HepG2 (cell line): ENCODE measurements around the gene RBCK1. TPM values are rescaled to one million over a fixed set of nuclear protein-coding genes. Genes with fewer than 3 reads are reported as not detected.

Experiments used
- ATAC-seq: fragments of 200-7000 bp; cut with Tn5 transposase; 3 replicates; pipeline ENCODE4 v1.9.1; 2020; ENCODE audit warnings: mild to moderate bottlenecking, moderate library complexity
- BruUV-seq: library from RNA; stranded (reverse); fragments of 400-500 nt; replicated peaks from 2 replicates; lab custom pipeline; 2021; lab: Mats Ljungman, UMichigan
- CTCF ChIA-PET: fragments of 300-600 bp; formaldehyde crosslinking; extraction: SDS; loops from one replicate; lab custom pipeline; 2021; ENCODE audit warnings: low total read pairs, inconsistent platforms, low intra/inter-chr PET ratio; lab: Yijun Ruan, JAX
- POLR2A ChIA-PET: fragments of 350-600 bp; sonication (Branson Sonifier 250); formaldehyde crosslinking; loops from one replicate; lab custom pipeline; 2020; ENCODE audit warnings: antibody characterized with exemption, inconsistent platforms; lab: Yijun Ruan, JAX
- DNase-seq: peaks from one replicate; pipeline ENCODE4 v3.0.0-alpha.2; 2015; ENCODE audit warnings: low spot score
- FAIRE-seq: peaks from 3 replicates; lab custom pipeline; 2011; peaks lifted over from hg19 to GRCh38; lab: Jason Lieb, UNC
- H2AFZ ChIP-seq: one replicate; pipeline ENCODE4 v1.6.1; 2011; ENCODE audit warnings: low read length, inconsistent platforms
- H3K27ac ChIP-seq: fragments of 300-600 bp; 3 replicates; pipeline ENCODE4 v1.8.0; 2011; ENCODE audit warnings: mixed run types, mild to moderate bottlenecking, mixed read lengths, low read length, inconsistent platforms; ENCODE audit not compliant: insufficient read depth; ENCODE audit errors: extremely low read length
- H3K27me3 ChIP-seq, 2 experiments: fragments of 200-600 bp in 1 of 2; 2 replicates in 1 of 2; 3 replicates in 1 of 2; pipeline versions ENCODE4 v1.6.0 to v1.8.0; 2011; ENCODE audit warnings: low read length in 2 of 2, mild to moderate bottlenecking in 2 of 2, moderate library complexity in 2 of 2, inconsistent platforms in 1 of 2; ENCODE audit not compliant: insufficient read depth in 2 of 2, control insufficient read depth in 1 of 2
- H3K36me3 ChIP-seq, 2 experiments: fragments of 200-600 bp in 1 of 2; replicated peaks in 1 of 2; 2 replicates in 1 of 2; 3 replicates in 1 of 2; pipeline versions ENCODE4 v1.5.1 to v1.8.0; 2011; ENCODE audit warnings: low read length in 2 of 2, inconsistent platforms in 1 of 2; ENCODE audit not compliant: insufficient read depth in 2 of 2, control insufficient read depth in 1 of 2
- H3K4me1 ChIP-seq: 2 replicates; pipeline ENCODE4 v1.5.1; 2012; ENCODE audit warnings: low read length, inconsistent platforms; ENCODE audit not compliant: insufficient read depth
- H3K4me2 ChIP-seq: 2 replicates; pipeline ENCODE4 v1.6.0; 2011; ENCODE audit warnings: low read depth, low read length, inconsistent platforms
- H3K4me3 ChIP-seq, 3 experiments: fragments of 200-600 bp in 1 of 3; sonication (generic), shearing (Covaris generic) in 1 of 3; replicated peaks in 1 of 3; 2 replicates each; pipeline ENCODE4 v1.5.1; 2011 to 2016; ENCODE audit warnings: low read length in 3 of 3, inconsistent platforms in 2 of 3, low read depth in 2 of 3, mild to moderate bottlenecking in 2 of 3, control low read depth in 1 of 3, mixed read lengths in 1 of 3; ENCODE audit not compliant: insufficient read depth in 1 of 3
- H3K79me2 ChIP-seq: one replicate; pipeline ENCODE4 v1.6.1; 2011; ENCODE audit warnings: low read length, inconsistent platforms; ENCODE audit not compliant: insufficient read depth
- H3K9ac ChIP-seq: 2 replicates; pipeline ENCODE4 v1.6.0; 2011; ENCODE audit warnings: mild to moderate bottlenecking, low read depth, low read length, inconsistent platforms; ENCODE audit not compliant: insufficient read depth
- H3K9me3 ChIP-seq: 2 replicates; pipeline ENCODE4 v1.5.1; 2012; ENCODE audit warnings: mild to moderate bottlenecking, low read length
- H4K20me1 ChIP-seq: 2 replicates; pipeline ENCODE4 v1.6.0; 2011; ENCODE audit warnings: inconsistent platforms, mild to moderate bottlenecking, low read length, moderate library complexity; ENCODE audit not compliant: insufficient read depth
- AGO1 ChIP-seq: fragments of 200-400 bp; formaldehyde crosslinking; IDR thresholded peaks from 2 replicates; pipeline ENCODE4 v1.6.1; 2017; ENCODE audit warnings: mild to moderate bottlenecking, low read depth, low read length, moderate library complexity; ENCODE audit not compliant: poor library complexity, severe bottlenecking
- BRD4 ChIP-seq: sonication (generic); formaldehyde crosslinking; IDR thresholded peaks from 2 replicates; pipeline ENCODE4 v1.4.0; 2020; ENCODE audit warnings: missing genetic modification reagents
- E2F5 ChIP-seq: sonication (generic); formaldehyde crosslinking; conservative IDR thresholded peaks from 2 replicates; pipeline ENCODE4 v1.4.0; 2020; ENCODE audit warnings: missing genetic modification reagents
- SMAD3 ChIP-seq: sonication (generic); formaldehyde crosslinking; IDR thresholded peaks from 2 replicates; pipeline ENCODE4 v1.4.0; 2020; ENCODE audit warnings: missing genetic modification reagents
- SP2 ChIP-seq: sonication (generic); formaldehyde crosslinking; IDR thresholded peaks from 2 replicates; pipeline ENCODE4 v1.5.1; 2020; ENCODE audit warnings: mild to moderate bottlenecking, missing genetic modification reagents
- ZBTB46 ChIP-seq: sonication (generic); formaldehyde crosslinking; IDR thresholded peaks from 2 replicates; pipeline ENCODE4 v1.4.0; 2020; ENCODE audit warnings: mild to moderate bottlenecking, missing genetic modification reagents, borderline replicate concordance
- ZNF329 ChIP-seq: sonication (generic); formaldehyde crosslinking; IDR thresholded peaks from 2 replicates; pipeline ENCODE4 v1.9.0; 2021; ENCODE audit warnings: low read depth, mild to moderate bottlenecking, missing genetic modification reagents
- ZNF362 ChIP-seq: sonication (generic); formaldehyde crosslinking; IDR thresholded peaks from 2 replicates; pipeline ENCODE4 v1.4.0; 2020; ENCODE audit warnings: missing genetic modification reagents, mild to moderate bottlenecking, borderline replicate concordance
- ZNF577 ChIP-seq: sonication (generic); formaldehyde crosslinking; IDR thresholded peaks from 2 replicates; pipeline ENCODE4 v1.4.0; 2020; ENCODE audit warnings: mild to moderate bottlenecking, low read depth, missing genetic modification reagents, borderline replicate concordance
- WGBS: methylation state at CpG from one replicate; pipeline ENCODE4 v1.1.6; 2017; ENCODE audit warnings: low lambda C conversion rate; 5-methylcytosine and 5-hydroxymethylcytosine counted together
- in situ Hi-C: cut with HindIII; loops from 2 replicates; pipeline ENCODE4 v1.10.0; 2017; ENCODE audit warnings: low pct_unique_long_range_greater_than_20kb; ENCODE audit not compliant: extremely low pct_ligation_motif_present
- intact Hi-C: fragments of 100-400 bp; cut with micrococcal nuclease; formaldehyde crosslinking; loops from one replicate; pipeline ENCODE4 v1.10.0; 2022; ENCODE audit not compliant: unreplicated experiment
- polyA plus RNA-seq, 8 experiments: library from polyadenylated mRNA; depleted of rRNA in 3 of 8; stranded (reverse) in 7 of 8; unstranded in 1 of 8; fragments of >200 nt; fragmentation: Illumina TruSeq in 4 of 8; extraction: Trizol in 4 of 8; gene quantifications; 2 replicates each; pipeline versions ENCODE4 v1.2.1 to v1.2.3, GENCODE V29; 2011 to 2016; ENCODE audit warnings: low read depth in 4 of 8, missing spikeins in 1 of 8, mixed read lengths in 1 of 8; ENCODE audit not compliant: insufficient read depth in 1 of 8
- total RNA-seq, 5 experiments: library from RNA; depleted of rRNA; stranded (reverse); fragments of >200 nt; fragmentation: Illumina TruSeq; extraction: Trizol; gene quantifications; 2 replicates each; pipeline ENCODE4 v1.2.3, GENCODE V29; 2016; ENCODE audit warnings: low read depth in 1 of 5

The RBCK1 gene
- total and polyA plus RNA-seq, 2 of the 13 experiments (the other 11 are each of a cell fraction or from before 2014, with no cell fraction given), result 149 to 215 TPM

GRCh38 chr20:444117-444516, 36.0 kb downstream of the RBCK1 start:
- DNase-seq (no peak), ATAC-seq (no peak), FAIRE-seq (no peak)
- intact Hi-C loops, result no loop called here
- Histone ChIP-seq H3K9ac (no peak overlapping the region), H3K79me2 (peaks cover 17% of the 10 kb centered on the region), H3K4me1 (no peaks in the 10 kb centered on the region), H4K20me1 (peaks cover 3% of the 10 kb centered on the region; the same call in 1 of the 2 replicates), H3K27ac (no peak overlapping the region), H3K27me3 (no peaks in the 10 kb centered on the region), H3K4me3 (no peak overlapping the region), H3K9me3 (no peaks in the 10 kb centered on the region), H3K36me3 (peaks cover 51 to 79% of the 10 kb centered on the region in 2 experiments), H3K4me2 (no peak overlapping the region), H2AFZ (no peak overlapping the region)
- in situ Hi-C loops, result no loop called here
- TSS peak; percentile 41 for BruUV-seq
- 99% methylated on average over 3 of the region's 3 CpGs for whole genome bisulfite sequencing
- TF ChIP-seq ZNF329 (CRISPR knock-in tag) (no peak), SMAD3 (CRISPR knock-in tag) (no peak), ZNF362 (CRISPR knock-in tag) (no peak), ZBTB46 (CRISPR knock-in tag) (no peak), ZNF577 (CRISPR knock-in tag) (no peak), AGO1 (no peak), BRD4 (no peak), SP2 (CRISPR knock-in tag) (no peak), E2F5 (CRISPR knock-in tag) (no peak)
- ChIA-PET POLR2A (no interaction called here), CTCF (no interaction called here)
